ENCODE measurements around the gene GK2.

GRCh38 chr4:79404666-79405065 lies 3.4 kb downstream of the GK2 start:
- TF ChIP-seq ZNF416 (tag by site-specific recombination; IDR thresholded peaks at IDR 0.05) (no peak), KLF9 (tag by site-specific recombination; IDR thresholded peaks at IDR 0.05; ENCODE audit: low read depth) (no peak), ZNF2 (tag by site-specific recombination; IDR thresholded peaks at IDR 0.05) (no peak), CTCF (tag by site-specific recombination; IDR thresholded peaks at IDR 0.05) (no peak), ZNF341 (tag by site-specific recombination; IDR thresholded peaks at IDR 0.05; ENCODE audit: low read depth) (no peak), ZNF561 (tag by site-specific recombination; IDR thresholded peaks at IDR 0.05; ENCODE audit: borderline replicate concordance) (no peak), KLF7 (tag by site-specific recombination; IDR thresholded peaks at IDR 0.05; ENCODE audit: borderline replicate concordance) (no peak), YY1 (tag by site-specific recombination; IDR thresholded peaks at IDR 0.05) (no peak), ZNF121 (tag by site-specific recombination; IDR thresholded peaks at IDR 0.05) (no peak), ZIC2 (tag by site-specific recombination; IDR thresholded peaks at IDR 0.05) (no peak), ZNF629 (tag by site-specific recombination; IDR thresholded peaks at IDR 0.05) (no peak)

Data from HEK293 (cell line).